H7 (cell line): ENCODE measurements around the gene KRTAP5-1. TPM values are rescaled to one million over a fixed set of nuclear protein-coding genes. Genes with fewer than 3 reads are reported as not detected.

Experiments
- DNase-seq: peaks from one replicate; pipeline ENCODE4 v3.0.0; 2012
- H3K27me3 ChIP-seq: 2 replicates; pipeline ENCODE4 v1.6.0; 2011; ENCODE audit warnings: mild to moderate bottlenecking, low read length; ENCODE audit not compliant: control insufficient read depth, insufficient read depth
- H3K36me3 ChIP-seq: replicated peaks from 2 replicates; pipeline ENCODE4 v1.5.1; 2011; ENCODE audit warnings: low read length; ENCODE audit not compliant: control insufficient read depth, insufficient read depth
- H3K4me3 ChIP-seq: 2 replicates; pipeline ENCODE4 v1.5.1; 2011; ENCODE audit warnings: low read depth, mild to moderate bottlenecking, control low read depth, low read length, moderate library complexity; ENCODE audit not compliant: insufficient read depth
- total RNA-seq: library from RNA; depleted of rRNA; stranded (reverse); fragments of >200 nt; shearing (Covaris generic); gene quantifications from 2 replicates; pipeline ENCODE4 v1.2.3, GENCODE V29; 2014

The KRTAP5-1 gene
- total RNA-seq, 1 experiment from 2014 or later = not detected

GRCh38 chr11:1563149-1563638, 21.9 kb downstream of the KRTAP5-1 start:
- peak; percentile 59 for DNase-seq
- Histone ChIP-seq H3K27me3 (no peaks in the 10 kb centered on the region), H3K4me3 (no peak overlapping the region), H3K36me3 (no peaks in the 10 kb centered on the region)

- peak; percentile 54 for DNase-seq
- Histone ChIP-seq H3K36me3 (no peaks in the 10 kb centered on the region), H3K27me3 (no peaks in the 10 kb centered on the region), H3K4me3 (no peak overlapping the region)
Measured at GRCh38 chr11:1562469-1563148, 22.5 kb downstream of the KRTAP5-1 start.

DNA sequence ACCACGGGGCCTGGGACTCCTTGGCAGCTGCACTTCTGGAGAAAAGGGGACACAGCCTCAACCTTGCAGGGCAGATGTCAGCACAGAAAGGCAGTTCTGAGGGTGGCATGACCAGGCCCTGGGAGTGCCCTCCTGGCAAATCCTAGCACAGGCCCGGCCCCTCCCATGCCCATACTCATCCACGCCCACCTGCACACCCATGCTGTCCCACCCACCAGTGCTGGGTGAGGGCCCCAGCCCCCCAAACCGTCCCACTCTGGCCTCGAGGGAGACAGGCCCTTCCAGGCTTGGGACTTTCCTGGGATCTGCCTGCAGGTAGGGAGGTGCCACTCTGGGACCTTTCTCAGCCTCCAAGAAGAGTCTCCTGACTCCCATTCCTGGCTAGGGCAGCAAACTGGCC, 23.1 kb downstream of the KRTAP5-1 start:
- no peaks in the 10 kb centered on the region for H3K27me3 ChIP-seq
- no peak overlapping the region for H3K4me3 ChIP-seq
- peak; percentile 43 for DNase-seq

GRCh38 chr11:1561266-1561665, 23.8 kb downstream of the KRTAP5-1 start:
- Histone ChIP-seq H3K27me3 (no peaks in the 10 kb centered on the region; the same call in 1 of the 2 replicates), H3K36me3 (no peaks in the 10 kb centered on the region), H3K4me3 (no peak overlapping the region)
- no peak for DNase-seq

More for the DNA sequence above, 23.1 kb downstream of the KRTAP5-1 start:
- no peaks in the 10 kb centered on the region for H3K36me3 ChIP-seq

DNA sequence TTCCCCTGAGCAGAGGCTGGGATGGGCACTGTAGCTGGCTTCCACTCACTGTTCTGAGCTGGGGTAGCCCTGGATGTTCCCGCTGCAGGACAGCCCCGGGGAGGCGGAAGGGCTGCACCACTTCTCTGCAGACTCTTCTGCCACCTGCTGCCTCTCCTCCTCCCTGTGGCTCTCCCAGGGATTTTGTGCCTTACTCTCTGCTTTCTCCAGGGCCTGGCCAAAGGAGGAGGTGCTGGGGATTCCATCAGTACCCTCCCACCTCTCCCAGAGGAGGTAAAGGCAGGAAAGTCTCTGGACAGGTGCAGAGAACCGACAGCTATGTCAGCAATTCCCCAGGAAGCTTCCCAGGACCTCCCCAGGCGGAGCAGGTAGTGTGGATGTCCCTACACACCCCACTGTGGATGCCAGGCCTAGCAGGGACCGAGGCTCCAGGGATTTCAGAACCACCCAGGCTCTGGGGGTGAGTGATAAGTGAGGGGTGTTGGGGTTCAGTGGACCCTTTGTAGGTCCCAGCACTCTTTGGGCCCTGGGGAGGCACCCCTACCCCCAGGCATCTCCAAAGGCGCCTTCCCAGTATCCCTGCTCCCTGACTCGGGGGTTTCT, 24.3 kb downstream of the KRTAP5-1 start:
- Histone ChIP-seq H3K4me3 (no peak overlapping the region), H3K36me3 (no peaks in the 10 kb centered on the region)

DNA sequence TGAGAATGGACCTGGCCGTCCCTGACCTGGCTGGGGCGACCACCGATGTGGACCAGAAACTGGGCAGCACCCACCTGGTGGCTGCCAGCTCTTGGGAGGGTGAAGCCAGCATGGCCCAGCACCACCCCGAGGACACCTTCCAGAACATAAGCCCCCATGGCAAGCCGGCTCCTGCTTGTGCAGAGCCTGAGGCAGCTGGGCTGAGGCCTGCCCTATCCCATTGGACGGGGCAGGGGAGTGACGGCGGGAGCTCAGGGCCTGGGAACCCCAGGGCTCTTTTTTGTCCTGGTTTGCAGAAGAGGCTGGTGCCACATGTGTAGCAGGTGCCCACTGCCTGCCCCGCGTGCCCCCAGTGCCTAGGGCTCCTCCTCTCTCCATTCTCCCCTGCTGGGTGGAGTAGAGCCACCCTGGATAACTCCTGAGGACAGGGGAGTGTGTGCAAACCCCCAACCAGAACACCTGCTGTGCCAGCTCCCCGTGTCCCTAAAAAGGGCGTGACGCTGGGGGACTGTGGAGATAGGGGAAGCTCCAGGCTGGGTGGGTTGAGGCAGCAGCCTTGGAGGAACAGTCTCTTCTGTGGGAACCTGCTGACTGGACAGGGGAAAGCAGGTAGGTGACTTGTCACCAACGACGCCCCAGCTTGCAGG, 25.0 kb downstream of the KRTAP5-1 start:
- H3K36me3 ChIP-seq = no peaks in the 10 kb centered on the region
- peak; percentile 63 for DNase-seq
- no peak overlapping the region for H3K4me3 ChIP-seq
- peaks cover 3% of the 10 kb centered on the region; the same call in 1 of the 2 replicates for H3K27me3 ChIP-seq

More for the DNA sequence above, 24.3 kb downstream of the KRTAP5-1 start:
- no peaks in the 10 kb centered on the region; the same call in 1 of the 2 replicates for H3K27me3 ChIP-seq
- peak; percentile 69 for DNase-seq

DNA sequence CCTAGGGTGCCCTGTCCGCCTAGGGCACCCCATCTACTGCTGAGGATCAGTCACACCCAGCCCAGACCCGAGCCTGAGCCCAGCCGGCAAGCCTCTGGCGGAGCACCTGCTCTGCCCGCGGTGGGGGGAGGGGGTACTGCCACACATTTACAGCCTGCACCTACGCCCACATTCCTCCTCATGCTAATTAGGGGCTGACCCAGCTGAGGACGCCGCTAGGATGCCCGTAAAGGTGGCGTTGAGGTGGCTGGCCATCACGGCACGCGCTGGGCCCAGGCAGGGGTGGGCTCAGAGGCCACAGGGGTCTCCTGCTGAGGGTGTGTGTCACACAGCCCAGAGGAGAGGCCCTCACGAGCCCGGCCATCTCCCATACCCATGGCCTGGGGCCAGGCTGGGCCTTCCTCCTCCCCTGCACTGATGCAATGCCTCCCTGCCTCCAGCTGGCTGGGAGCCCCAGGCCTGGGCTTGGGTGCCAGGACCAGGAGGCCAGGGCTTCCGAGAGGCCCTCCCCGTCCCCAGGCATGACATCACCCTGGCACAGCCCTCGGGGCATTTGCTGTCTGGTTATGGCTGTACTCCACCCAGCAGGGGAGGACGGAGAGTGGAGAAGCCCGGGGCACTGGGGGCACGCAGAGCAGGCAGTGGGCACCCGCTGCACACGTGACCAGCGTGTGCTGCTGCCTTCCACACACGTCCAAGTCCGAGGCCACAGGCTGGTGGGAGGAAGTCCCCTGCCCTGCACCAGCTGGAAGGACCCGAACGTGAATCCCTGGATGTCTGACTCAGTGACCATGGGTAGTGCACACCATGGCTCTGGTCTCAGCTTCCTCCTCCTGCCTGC, 25.8 kb downstream of the KRTAP5-1 start:
- DNase-seq = peak; percentile 97
- H3K36me3 ChIP-seq = no peaks in the 10 kb centered on the region
- peaks cover 3% of the 10 kb centered on the region; the same call in 1 of the 2 replicates for H3K27me3 ChIP-seq
- H3K4me3 ChIP-seq = no peak overlapping the region

DNA sequence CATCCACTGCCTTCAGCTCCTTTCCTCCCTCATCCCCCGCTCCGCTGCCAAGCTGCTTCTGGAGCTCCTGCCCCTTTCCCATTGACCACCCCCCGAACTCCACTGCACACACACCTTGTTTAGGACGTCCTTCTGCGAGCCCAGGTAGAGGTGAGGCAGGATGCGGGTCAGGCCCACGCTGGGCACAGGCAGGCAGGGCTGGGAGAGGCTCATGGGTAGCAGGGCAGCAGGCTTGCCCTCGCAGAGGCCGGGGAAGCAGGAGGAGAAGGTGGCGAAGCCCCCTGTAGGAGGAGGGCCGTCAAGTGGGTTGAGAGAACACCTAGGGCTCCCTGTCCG, 26.3 kb downstream of the KRTAP5-1 start:
- no peaks in the 10 kb centered on the region for H3K36me3 ChIP-seq
- peaks cover 3% of the 10 kb centered on the region; the same call in 1 of the 2 replicates for H3K27me3 ChIP-seq
- peak; percentile 71 for DNase-seq
- no peak overlapping the region for H3K4me3 ChIP-seq

DNA sequence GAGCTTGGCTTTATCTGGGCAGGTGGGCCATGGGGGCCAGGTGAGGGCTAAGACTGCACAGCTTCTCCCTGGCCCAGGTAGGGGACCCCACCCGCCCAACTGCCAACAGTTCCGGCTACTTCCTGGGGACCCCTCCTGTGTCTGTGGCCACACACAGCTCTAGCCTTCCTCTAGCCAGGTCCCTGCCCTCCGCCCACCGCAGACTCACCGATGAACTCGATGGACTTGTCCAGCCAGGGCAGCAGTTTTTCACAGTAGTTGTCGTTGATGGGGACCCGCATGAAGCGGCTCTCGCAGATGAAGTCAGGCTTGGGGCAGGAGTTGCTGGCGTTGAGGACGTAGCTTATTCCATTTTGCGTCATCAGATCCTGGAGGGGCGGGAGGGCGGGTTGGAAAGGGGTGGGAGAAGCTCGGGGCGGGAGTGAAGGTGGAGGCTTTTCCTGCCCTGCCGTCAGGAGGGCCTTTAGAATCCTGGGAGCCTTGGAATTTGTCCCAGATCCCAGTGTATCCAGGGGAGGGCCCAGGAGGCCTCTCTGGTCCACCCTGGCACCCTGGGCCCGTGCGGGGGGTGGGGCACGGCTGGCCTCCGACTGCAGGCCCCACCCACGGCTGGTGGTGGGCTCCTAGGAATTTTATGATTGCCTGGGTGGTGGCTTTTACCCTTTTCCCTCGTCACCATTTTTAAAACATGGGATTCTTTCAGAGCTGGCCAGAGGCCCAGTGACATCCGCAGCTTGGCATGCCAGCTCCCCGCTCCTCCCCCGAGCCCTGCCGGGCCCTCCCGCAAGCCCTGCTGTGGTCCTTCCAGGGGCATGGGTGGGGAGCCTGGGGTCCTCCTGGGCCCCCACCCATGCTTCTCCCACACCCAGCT, 26.9 kb downstream of the KRTAP5-1 start:
- peak; percentile 73 for DNase-seq
- no peak overlapping the region for H3K4me3 ChIP-seq
- H3K27me3 ChIP-seq = peaks cover 3% of the 10 kb centered on the region; the same call in 1 of the 2 replicates

GRCh38 chr11:1557051-1557884, 27.8 kb downstream of the KRTAP5-1 start:
- Histone ChIP-seq H3K27me3 (peaks cover 4% of the 10 kb centered on the region), H3K4me3 (no peak overlapping the region), H3K36me3 (no peaks in the 10 kb centered on the region)
- DNase-seq = no peak

More for the DNA sequence above, 26.9 kb downstream of the KRTAP5-1 start:
- no peaks in the 10 kb centered on the region for H3K36me3 ChIP-seq

- DNase-seq = peak; percentile 71
- Histone ChIP-seq H3K36me3 (no peaks in the 10 kb centered on the region), H3K27me3 (peaks cover 6% of the 10 kb centered on the region), H3K4me3 (no peak overlapping the region)
Measured at GRCh38 chr11:1556278-1556902, 28.7 kb downstream of the KRTAP5-1 start.

GRCh38 chr11:1555713-1556153, 29.4 kb downstream of the KRTAP5-1 start:
- peak; percentile 77 for DNase-seq
- Histone ChIP-seq H3K36me3 (no peaks in the 10 kb centered on the region), H3K4me3 (no peak overlapping the region), H3K27me3 (peaks cover 6% of the 10 kb centered on the region)
